Measurements from ENCODE around the gene HSD17B14.

GRCh38 chr19:48841047-48841446, 4.8 kb upstream of the HSD17B14 start:
- no peak for TF ChIP-seq EZH2 (IDR thresholded peaks at IDR 0.05)
- no peak for TF ChIP-seq RAD21 (IDR thresholded peaks at IDR 0.05; ENCODE audit: low read depth)
- TF ChIP-seq SP1 (IDR thresholded peaks at IDR 0.05; ENCODE audit: low read depth): no peak
- TF ChIP-seq POLR2AphosphoS5 (IDR thresholded peaks at IDR 0.05; ENCODE audit: low read depth, low read length): no peak
- no peak for TF ChIP-seq MAX (IDR thresholded peaks at IDR 0.05)
- TF ChIP-seq POLR2A (IDR thresholded peaks at IDR 0.05; ENCODE audit: borderline replicate concordance, extremely low read depth, insufficient read depth, insufficient read length): no peak
- no peak for TF ChIP-seq ZBTB33 (IDR thresholded peaks at IDR 0.05; ENCODE audit: extremely low read depth, insufficient replicate concordance, low read length)
- TF ChIP-seq CTCF (IDR thresholded peaks at IDR 0.05 in 2 of 3, conservative IDR thresholded peaks at IDR 0.05 in 1 of 3; ENCODE audit: borderline replicate concordance in 1 of 3, insufficient read depth in 1 of 3, low read depth in 2 of 3, low read length in 2 of 3): no peak
- no peak for TF ChIP-seq JUND (IDR thresholded peaks at IDR 0.05)
- TF ChIP-seq REST (IDR thresholded peaks at IDR 0.05; ENCODE audit: low read depth): no peak

Data from HCT116 (cell line).